Skeletal muscle tissue (tissue), 4 donors: ENCODE results near the gene INHBC. TPM values are rescaled to one million over a fixed set of nuclear protein-coding genes. Genes with fewer than 3 reads are reported as not detected.
"Not testable (repeated sequence)": the region's sequence is repeated elsewhere in the genome, so short reads cannot be mapped to it uniquely, and the experiment has no call there.

Source experiments
- H3K27ac ChIP-seq: one replicate; pipeline ENCODE4 v1.7.0; 2013; ENCODE audit warnings: mild to moderate bottlenecking, low read depth, low read length, inconsistent platforms
- H3K27me3 ChIP-seq, 3 donors: one replicate each; pipeline ENCODE4 v1.7.0; 2013; ENCODE audit warnings: low read length in 3 of 3; ENCODE audit not compliant: control insufficient read depth in 3 of 3, insufficient read depth in 3 of 3
- H3K36me3 ChIP-seq, 3 donors: one replicate each; pipeline ENCODE4 v1.7.0; 2013; ENCODE audit warnings: low read length in 3 of 3; ENCODE audit not compliant: control insufficient read depth in 3 of 3, insufficient read depth in 3 of 3
- H3K4me1 ChIP-seq, 3 donors: one replicate each; pipeline ENCODE4 v1.7.0; 2013; ENCODE audit warnings: low read length in 3 of 3, mild to moderate bottlenecking in 3 of 3; ENCODE audit not compliant: control insufficient read depth in 3 of 3, insufficient read depth in 3 of 3
- H3K4me3 ChIP-seq, 3 donors: one replicate each; pipeline ENCODE4 v1.7.0; 2013; ENCODE audit warnings: low read length in 3 of 3
- H3K9ac ChIP-seq, 3 donors: one replicate each; pipeline ENCODE4 v1.7.0; 2013; ENCODE audit warnings: low read length in 3 of 3, mild to moderate bottlenecking in 3 of 3, moderate library complexity in 2 of 3, low read depth in 1 of 3
- H3K9me3 ChIP-seq, 3 donors: one replicate each; pipeline ENCODE4 v1.7.0; 2013; ENCODE audit warnings: low read length in 3 of 3; ENCODE audit not compliant: control insufficient read depth in 3 of 3
- total RNA-seq: library from RNA; depleted of rRNA; stranded (reverse); fragments of >200 nt; gene quantifications from one replicate; pipeline ENCODE4 v1.2.3, GENCODE V29; 2014
- donor health status: Osteomylitis.

The INHBC gene
- total RNA-seq, 1 donor from 2014 or later, result not detected

DNA sequence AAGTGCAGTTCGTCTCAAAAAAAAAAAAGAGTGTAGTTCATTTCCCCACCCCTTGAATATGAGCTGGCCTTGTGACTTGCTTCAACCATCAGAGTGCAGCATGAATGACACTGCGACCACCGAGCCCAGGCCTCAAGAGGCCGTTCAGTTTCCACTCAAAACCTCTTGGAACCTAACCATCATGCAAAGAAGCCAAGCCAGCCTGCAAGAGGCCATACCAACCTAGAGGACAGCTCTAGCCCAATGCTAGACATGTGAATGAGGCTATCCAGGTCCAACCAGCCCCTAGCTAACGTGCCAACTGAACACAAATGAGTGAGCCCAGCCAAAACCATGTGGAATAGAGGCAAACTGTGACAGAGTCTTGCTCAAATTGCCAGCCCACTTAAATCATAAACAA, 33.4 kb upstream of the INHBC start:
- H3K4me3 ChIP-seq, result no peak overlapping the region
- H3K36me3 ChIP-seq, result peaks cover 0 to 2% (median 0%) of the 10 kb centered on the region in 3 donors
- no peaks in the 10 kb centered on the region for H3K27me3 ChIP-seq
- H3K9ac ChIP-seq, result no peak overlapping the region
- H3K27ac ChIP-seq, result no peak overlapping the region
- peaks cover 0 to 3% (median 0%) of the 10 kb centered on the region in 3 donors for H3K4me1 ChIP-seq
- H3K9me3 ChIP-seq, result no peaks in the 10 kb centered on the region

DNA sequence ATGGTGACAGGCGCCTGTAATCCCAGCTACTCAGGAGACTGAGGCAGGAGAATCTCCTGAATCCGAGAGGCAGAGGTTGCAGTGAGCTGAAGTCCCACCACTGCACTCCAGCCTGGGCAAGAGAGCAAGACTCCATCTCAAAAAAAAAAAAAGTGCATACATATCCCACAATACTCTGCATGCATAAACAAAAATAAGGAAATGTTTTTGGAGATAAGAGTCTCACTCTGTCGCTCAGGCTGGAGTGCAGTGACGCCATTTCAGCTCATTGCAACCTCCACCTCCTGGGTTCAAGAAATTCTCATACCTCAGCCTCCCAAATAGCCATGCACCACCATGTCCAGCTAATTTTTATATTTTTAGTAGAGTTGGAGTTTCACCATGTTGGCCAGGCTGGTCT, 32.4 kb upstream of the INHBC start:
- H3K27me3 ChIP-seq, H3K4me1 ChIP-seq: not testable (repeated sequence)

DNA sequence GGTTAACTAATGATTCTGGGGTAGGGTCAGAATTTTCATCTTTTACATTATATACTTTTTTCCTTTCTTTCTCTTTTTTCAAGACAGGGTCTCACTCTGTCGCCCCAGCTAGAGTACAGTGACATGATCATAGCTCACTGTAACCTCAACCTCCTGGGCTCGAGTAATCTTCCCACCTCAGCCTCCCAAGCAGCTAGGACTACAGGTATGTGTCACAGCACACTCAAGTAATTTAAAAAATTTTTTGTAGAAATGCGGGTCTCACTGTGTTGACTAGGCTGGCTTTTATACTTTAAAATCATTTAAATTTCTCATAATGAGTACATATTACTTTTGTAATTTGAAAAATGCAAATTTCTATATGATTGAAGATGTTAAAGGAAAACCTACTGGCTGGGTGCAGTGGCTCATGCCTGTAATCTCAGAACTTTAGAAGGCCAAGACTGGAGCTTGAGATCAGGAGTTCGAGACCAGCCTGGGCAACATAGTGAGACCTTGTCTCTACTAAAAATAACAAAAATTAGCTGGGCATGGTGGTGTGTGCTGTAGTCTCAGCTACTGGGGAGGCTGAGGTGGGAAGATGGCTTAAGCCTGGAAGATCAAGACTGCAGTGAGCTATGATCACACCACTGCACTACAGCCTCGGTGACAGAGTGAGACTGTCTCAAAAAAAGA, 29.5 kb upstream of the INHBC start:
- Histone ChIP-seq H3K4me3 (no peak overlapping the region), H3K9me3 (no peaks in the 10 kb centered on the region), H3K27ac (no peak overlapping the region), H3K4me1 (peaks cover 0 to 3% (median 0%) of the 10 kb centered on the region in 3 donors), H3K9ac (no peak overlapping the region), H3K27me3 (no peaks in the 10 kb centered on the region), H3K36me3 (peaks cover 0 to 2% (median 0%) of the 10 kb centered on the region in 3 donors)

More for the DNA sequence above, 32.4 kb upstream of the INHBC start:
- not testable (repeated sequence) for H3K9me3 ChIP-seq, H3K27ac ChIP-seq, H3K4me3 ChIP-seq, H3K9ac ChIP-seq, H3K36me3 ChIP-seq

DNA sequence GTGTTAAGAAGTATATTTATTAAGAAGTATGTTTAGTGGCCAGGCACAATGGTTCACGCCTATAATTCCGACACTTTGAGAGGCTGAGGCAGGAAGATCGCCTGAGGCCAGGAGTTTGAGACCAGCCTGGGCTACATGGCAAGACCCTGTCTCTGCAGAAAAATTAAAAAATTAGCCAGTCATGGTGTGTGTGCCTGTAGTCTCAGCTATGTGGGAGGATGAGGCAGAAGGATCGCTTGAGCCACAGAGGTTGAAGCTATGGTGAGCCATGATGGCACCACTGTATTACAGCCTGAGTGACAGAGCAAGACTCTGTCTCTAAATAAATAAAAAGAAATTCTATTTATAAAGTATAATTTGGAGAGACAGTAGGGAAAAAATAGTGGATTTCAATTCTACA, 24.1 kb upstream of the INHBC start:
- no peaks in the 10 kb centered on the region for H3K9me3 ChIP-seq
- H3K9ac ChIP-seq, result no peak overlapping the region
- H3K27me3 ChIP-seq, result no peaks in the 10 kb centered on the region
- H3K36me3 ChIP-seq, result peaks cover 0 to 1% (median 0%) of the 10 kb centered on the region in 3 donors
- H3K4me3 ChIP-seq, result no peak overlapping the region
- H3K4me1 ChIP-seq, result peaks cover 0 to 3% (median under 1%) of the 10 kb centered on the region in 3 donors
- H3K27ac ChIP-seq, result no peak overlapping the region

DNA sequence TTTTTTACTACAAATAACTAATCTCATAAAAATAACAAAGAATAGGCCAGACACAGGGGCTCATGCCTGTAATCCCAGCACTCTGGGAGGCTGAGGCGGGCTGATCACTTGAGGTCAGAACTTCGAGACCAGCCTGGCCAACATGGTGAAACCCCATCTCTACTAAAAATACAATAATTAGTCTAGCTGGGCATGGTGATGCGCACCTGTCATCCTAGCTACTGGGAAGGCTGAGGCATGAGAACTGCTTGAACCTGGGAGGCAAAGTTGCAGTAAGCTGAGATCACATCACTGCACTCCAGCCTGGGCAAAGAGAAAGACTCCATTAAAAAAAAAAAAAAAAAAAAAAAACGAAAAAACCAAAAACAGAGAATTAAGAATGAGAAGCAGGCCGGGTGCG, 20.4 kb upstream of the INHBC start:
- H3K27ac ChIP-seq, H3K36me3 ChIP-seq, H3K4me3 ChIP-seq, H3K27me3 ChIP-seq, H3K9me3 ChIP-seq, H3K9ac ChIP-seq, H3K4me1 ChIP-seq: not testable (repeated sequence)

DNA sequence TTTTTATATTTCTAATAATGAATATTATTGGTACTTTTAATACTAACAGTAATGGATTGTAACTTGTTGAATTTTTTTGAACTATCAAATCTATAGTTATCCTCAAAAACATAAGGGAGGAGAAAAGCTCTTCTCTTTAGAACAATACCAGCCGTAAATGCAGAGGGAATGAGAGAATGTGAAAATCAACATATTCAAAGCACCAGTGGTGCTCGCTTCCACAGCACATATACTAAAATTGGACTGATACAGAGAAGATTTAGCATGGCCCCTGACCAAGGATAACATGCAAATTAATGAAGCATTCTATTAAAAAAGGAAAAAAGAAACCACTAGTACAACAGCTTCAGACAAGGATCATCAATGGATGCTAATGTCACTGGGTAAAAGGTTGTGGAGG, 19.5 kb upstream of the INHBC start:
- no peaks in the 10 kb centered on the region for H3K27me3 ChIP-seq
- no peaks in the 10 kb centered on the region for H3K9me3 ChIP-seq
- no peak overlapping the region for H3K27ac ChIP-seq
- H3K4me3 ChIP-seq, result no peak overlapping the region
- H3K9ac ChIP-seq, result no peak overlapping the region
- peaks cover 0 to 1% (median 0%) of the 10 kb centered on the region in 3 donors for H3K36me3 ChIP-seq
- peaks cover 2 to 5% (median 3%) of the 10 kb centered on the region in 3 donors for H3K4me1 ChIP-seq

DNA sequence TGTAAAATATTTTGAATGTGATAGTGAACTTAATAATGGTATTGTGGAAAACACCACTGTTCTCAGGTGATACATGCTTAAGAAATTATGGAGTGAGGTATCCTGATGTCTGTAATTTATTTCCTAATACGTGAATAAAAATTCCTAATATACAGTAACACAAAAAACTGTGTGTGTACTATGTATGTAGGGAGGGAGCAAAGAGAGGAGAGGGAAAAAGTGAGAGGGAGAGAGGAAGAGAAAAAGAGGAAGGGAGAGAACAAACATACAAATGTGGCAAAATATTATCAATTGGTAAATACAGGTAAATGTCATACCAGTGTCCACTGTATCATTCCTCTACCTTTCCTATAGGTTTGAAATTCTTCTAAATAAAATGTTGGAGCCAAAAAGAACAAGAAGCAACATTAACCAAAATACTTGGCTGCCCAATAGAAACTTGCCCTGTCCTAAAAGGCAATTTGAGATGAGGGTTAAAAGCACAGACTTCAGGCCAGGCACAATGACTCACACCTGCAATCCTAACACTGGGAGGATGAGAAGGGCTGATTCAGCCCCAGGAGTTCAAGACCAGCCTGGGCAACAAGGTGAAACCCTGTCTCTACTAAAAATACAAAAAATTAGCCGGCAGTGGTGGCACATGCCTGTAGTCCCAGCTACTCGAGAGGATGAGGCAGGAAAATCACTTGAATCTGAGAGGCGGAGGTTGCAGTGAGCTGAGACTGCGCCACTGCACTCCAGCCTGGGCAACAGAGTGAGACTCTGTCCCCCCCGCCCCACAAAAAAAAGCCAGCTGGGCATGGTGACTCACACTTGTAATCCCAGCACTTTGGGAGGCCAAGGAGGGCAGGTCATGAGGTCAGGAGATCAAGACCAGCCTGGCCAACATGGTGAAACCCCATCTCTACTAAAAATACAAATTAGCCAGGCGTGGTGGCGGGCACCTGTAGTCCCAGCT, 18.3 kb upstream of the INHBC start:
- no peak overlapping the region for H3K27ac ChIP-seq
- H3K4me1 ChIP-seq, result peaks cover 2 to 10% (median 3%) of the 10 kb centered on the region in 3 donors
- H3K9ac ChIP-seq, result no peak overlapping the region
- H3K36me3 ChIP-seq, result no peaks in the 10 kb centered on the region
- H3K9me3 ChIP-seq, result no peaks in the 10 kb centered on the region
- H3K27me3 ChIP-seq, result no peaks in the 10 kb centered on the region
- no peak overlapping the region for H3K4me3 ChIP-seq

DNA sequence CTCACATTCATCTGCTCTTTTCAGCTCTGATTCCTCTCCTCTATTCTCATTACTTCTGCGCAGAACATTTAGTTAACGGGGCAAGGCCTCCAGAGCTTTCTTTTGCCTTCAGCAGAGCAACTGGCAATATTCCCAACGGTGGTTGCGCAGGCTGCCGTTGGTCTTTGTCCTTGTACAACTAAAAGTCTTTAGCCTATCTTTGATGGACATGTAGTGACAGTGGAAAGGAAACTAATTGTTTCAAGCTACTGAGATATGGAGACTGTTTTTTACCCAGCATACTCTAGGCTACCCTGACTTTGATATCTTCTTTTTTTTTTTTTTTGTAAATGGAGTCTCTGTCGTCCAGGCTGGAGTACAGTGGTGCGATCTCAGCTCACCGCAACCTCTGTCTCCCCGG, 16.3 kb upstream of the INHBC start:
- Histone ChIP-seq H3K27ac (no peak overlapping the region), H3K9me3 (no peaks in the 10 kb centered on the region), H3K9ac (no peak overlapping the region), H3K4me1 (peaks cover 2 to 10% (median 3%) of the 10 kb centered on the region in 3 donors), H3K27me3 (no peaks in the 10 kb centered on the region), H3K36me3 (peaks cover 0 to 10% (median 0%) of the 10 kb centered on the region in 3 donors), H3K4me3 (no peak overlapping the region)

DNA sequence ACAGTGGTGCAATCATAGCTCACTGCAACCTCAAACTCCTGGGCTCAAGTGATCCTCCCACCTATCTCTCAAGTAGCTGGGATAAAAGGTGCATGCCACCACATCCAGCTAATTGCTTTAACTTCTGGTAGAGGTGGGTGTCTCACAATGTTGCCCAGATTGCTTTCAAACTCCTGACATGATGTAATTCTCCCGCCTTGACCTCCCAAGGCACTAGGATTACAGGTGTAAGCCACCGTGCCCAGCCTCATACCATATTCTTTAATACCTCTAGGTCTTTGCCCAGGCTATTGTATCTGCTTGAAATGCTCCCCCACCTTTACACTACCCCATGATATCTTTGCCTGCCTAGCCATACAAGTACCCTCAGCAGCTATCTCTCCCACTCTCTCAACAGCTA, 15.1 kb upstream of the INHBC start:
- Histone ChIP-seq H3K4me3 (no peak overlapping the region), H3K9ac (no peak overlapping the region), H3K4me1 (peaks cover 2 to 10% (median 3%) of the 10 kb centered on the region in 3 donors), H3K9me3 (no peaks in the 10 kb centered on the region), H3K36me3 (peaks cover 0 to 10% (median 0%) of the 10 kb centered on the region in 3 donors), H3K27me3 (no peaks in the 10 kb centered on the region), H3K27ac (no peak overlapping the region)

DNA sequence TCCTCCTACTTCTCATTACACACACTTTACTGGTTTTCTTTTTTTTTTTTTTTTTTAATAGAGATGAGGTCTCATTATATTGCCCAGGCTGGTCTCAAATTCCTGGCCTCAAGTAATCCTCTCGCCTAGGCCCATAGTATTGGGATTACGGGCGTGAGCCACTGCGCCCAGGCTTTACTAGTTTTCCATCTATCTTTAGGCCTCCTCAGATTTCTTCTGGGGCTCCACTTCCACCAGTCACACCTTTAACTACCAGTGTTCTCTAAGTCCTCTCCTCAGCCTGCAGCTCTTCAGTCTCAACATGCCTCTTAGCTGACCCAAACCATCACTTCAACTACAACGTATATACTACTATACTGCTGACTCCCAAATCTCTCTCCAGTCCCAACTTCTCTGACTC, 14.1 kb upstream of the INHBC start:
- H3K4me1 ChIP-seq, result peaks cover under 1 to 10% (median 2%) of the 10 kb centered on the region in 3 donors
- H3K4me3 ChIP-seq, result no peak overlapping the region
- H3K27ac ChIP-seq, result no peak overlapping the region
- H3K9ac ChIP-seq, result no peak overlapping the region
- H3K9me3 ChIP-seq, result no peaks in the 10 kb centered on the region
- peaks cover 0 to 10% (median under 1%) of the 10 kb centered on the region in 3 donors for H3K36me3 ChIP-seq
- no peaks in the 10 kb centered on the region for H3K27me3 ChIP-seq
